T-helper 2 cell treated with Interferon-gamma antibody and Interleukin-4, amounts not matched to agents 5 μg/mL and 100 μg/mL, for 36 hours (primary cell): Measurements from ENCODE around the gene ABCD4.

ENCODE experiments used
- DNase-seq: peaks from one replicate; pipeline ENCODE4 v3.0.0; 2021; ENCODE audit warnings: low spot score
- H3K27ac Mint-ChIP-seq: one replicate; pipeline ENCODE4 v1.8.0; 2021; ENCODE audit warnings: mild to moderate bottlenecking, mixed read lengths
- H3K27me3 Mint-ChIP-seq: one replicate; pipeline ENCODE4 v1.8.0; 2021; ENCODE audit warnings: low read depth, mixed read lengths
- H3K36me3 Mint-ChIP-seq: one replicate; pipeline ENCODE4 v1.8.0; 2021; ENCODE audit warnings: low read depth, mixed read lengths
- H3K4me1 Mint-ChIP-seq: one replicate; pipeline ENCODE4 v1.8.0; 2021; ENCODE audit warnings: low read depth, mixed read lengths
- H3K4me3 Mint-ChIP-seq: one replicate; pipeline ENCODE4 v1.8.0; 2022; ENCODE audit warnings: mild to moderate bottlenecking, moderate library complexity, mixed read lengths
- H3K9me3 Mint-ChIP-seq: one replicate; pipeline ENCODE4 v1.8.0; 2021; ENCODE audit warnings: mixed read lengths

Gene ABCD4

DNA sequence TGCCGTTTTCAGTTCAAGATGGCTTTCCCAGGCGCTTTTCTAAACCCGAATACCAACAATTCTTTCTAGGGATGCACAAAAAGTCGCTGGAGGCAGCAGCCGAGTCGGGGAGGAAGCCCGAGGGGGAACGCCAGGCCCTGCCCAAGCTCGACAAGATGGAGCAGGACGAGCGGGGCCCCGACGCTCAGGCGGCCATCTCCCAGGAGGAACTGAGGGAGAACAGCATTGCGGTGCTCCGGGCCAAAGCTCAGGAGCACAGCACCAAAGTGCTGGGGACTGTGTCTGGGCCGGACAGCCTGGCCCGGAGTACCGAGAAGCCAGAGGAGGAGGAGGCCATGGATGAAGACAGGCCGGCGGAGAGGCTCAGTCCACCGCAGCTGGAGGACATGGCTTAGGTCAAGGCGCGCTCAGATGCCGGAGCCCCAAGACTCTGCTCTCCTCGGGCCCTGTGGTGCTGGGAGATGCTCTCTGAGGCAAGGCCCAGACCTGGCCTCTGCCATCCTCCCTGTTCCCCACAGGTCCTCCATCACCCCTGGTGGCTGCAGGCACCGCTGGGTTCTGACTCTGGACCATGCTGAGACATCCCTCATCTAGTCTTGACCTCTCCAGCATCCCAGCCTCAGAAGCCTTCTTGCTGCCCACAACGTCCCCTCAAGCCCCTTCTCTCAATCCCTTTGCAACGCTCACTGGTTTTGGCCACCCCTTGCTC is 42.1 kb downstream of the ABCD4 start:
- no peaks in the 10 kb centered on the region for H3K36me3 Mint-ChIP-seq
- no peak for DNase-seq
- H3K4me1 Mint-ChIP-seq = peaks cover 5% of the 10 kb centered on the region
- peaks cover 25% of the 10 kb centered on the region for H3K27me3 Mint-ChIP-seq
- no peak overlapping the region for H3K27ac Mint-ChIP-seq
- no peak overlapping the region for H3K4me3 Mint-ChIP-seq
- no peaks in the 10 kb centered on the region for H3K9me3 Mint-ChIP-seq

DNA sequence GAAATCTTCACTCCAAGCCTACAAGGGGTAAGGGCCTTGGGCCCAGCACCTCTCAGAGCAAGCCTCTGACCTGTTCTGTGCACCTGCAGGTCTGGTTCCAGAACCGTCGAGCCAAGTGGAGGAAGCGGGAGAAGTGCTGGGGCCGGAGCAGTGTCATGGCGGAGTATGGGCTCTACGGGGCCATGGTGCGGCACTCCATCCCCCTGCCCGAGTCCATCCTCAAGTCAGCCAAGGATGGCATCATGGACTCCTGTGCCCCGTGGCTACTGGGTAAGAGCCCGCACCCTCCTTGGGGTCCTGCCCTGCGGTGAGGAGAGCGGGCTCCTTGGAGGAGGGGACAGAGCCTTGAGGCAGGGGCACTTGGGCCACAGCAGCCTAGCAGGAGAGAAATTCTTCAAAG is 43.2 kb downstream of the ABCD4 start:
- H3K9me3 Mint-ChIP-seq = no peaks in the 10 kb centered on the region
- no peak for DNase-seq
- H3K4me1 Mint-ChIP-seq = peaks cover 5% of the 10 kb centered on the region
- no peak overlapping the region for H3K4me3 Mint-ChIP-seq
- H3K27ac Mint-ChIP-seq = no peak overlapping the region
- H3K36me3 Mint-ChIP-seq = no peaks in the 10 kb centered on the region
- H3K27me3 Mint-ChIP-seq = peaks cover 30% of the 10 kb centered on the region

DNA sequence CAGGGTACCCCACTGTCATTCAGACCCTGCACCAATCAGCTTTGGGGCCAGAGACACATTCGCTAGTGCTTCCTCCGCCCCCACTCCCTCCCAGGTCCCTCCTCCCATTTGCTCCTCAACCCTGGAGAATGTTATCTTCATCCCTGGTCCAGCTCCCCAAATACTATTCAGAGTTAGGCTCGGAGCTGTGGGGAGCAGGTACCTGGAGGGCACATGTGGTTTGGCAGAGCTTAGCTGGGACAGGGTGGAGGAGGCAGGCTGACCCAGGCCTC is 44.0 kb downstream of the ABCD4 start:
- DNase-seq = no peak
- no peak overlapping the region for H3K27ac Mint-ChIP-seq
- peaks cover 5% of the 10 kb centered on the region for H3K4me1 Mint-ChIP-seq
- H3K9me3 Mint-ChIP-seq = no peaks in the 10 kb centered on the region
- H3K27me3 Mint-ChIP-seq = peaks cover 32% of the 10 kb centered on the region
- H3K4me3 Mint-ChIP-seq = peak overlapping the region; percentile 42
- H3K36me3 Mint-ChIP-seq = no peaks in the 10 kb centered on the region

DNA sequence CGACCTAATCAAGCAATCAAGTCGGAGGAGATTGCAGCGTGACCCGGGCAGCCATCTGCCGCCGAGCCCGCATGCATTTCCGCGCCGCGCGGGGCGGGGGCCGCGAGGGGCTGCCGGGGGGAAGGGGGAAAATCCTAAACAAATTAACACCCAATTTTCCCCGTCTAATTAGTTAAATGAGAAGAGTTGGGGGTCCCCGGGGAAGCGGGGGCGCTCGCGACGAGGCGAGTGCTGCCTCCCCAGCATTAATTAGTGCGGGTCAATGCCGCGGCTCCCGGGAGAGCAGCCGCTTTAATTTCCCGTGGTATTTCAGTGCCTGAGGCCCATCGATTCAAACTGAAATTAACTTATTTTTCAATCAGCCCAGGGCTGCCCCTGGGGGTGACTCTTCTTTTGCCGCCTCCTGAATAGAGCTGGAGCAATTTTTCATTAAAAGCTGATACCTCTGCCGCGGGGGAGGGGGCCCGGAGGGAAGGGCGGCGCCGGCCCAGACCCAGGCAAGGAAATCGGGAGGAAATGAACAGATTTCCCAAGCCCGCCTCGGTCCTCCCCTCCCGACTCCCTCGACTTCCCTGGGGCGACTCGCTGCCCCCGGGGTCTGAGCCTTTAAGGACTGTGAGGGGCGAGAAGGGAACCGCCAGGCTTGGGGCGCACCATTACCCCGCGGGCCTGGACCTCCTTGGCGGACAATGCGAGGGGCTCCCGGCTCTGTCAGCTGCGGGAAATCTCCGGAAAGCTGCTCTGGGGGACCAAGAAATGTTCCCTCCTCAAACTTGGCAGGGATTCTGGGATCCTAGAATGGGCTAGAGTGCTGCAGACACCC is 44.6 kb downstream of the ABCD4 start:
- no peaks in the 10 kb centered on the region for H3K9me3 Mint-ChIP-seq

DNA sequence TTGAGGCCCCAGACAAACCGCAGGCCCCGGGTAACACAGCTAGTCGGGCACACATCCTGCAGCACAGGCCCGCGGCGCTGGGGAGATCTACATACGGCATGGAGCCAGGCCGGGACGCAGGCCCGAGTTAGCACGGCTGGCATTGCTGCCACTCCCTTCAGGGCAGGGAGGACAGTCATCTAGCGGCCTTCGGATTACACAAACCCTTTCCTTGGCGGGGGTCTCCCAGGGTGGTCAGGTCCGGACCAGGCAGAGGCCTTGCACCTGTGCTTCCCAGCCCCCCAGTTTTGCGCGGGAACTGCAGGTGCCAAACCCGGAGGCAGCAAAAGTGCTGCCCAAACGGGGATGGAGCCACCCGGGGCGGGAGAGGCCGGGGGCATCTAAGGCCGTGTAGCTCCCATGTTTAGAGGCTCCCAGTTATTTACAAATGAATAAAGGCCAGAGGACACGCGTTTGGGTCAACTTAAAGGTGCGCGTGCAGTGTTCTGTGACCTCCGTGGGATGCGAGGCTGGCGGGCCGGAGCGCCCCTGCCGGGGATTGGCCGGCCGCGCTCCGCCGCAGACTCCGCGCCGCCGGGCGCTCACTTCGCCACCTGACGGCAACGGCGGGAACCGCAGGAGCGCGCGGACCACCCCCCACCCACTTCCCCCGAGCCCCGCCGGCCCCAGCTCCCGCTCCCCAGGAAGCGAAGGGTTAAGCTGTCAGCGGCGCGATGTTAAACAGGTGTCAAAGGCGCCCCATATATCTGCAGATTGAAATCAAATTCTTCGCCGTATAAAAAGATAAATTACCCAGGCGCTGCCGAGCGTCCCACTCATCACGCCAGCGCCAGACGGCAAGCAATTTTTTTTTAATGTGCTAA is 45.4 kb downstream of the ABCD4 start:
- H3K9me3 Mint-ChIP-seq = no peaks in the 10 kb centered on the region
- peaks cover 5% of the 10 kb centered on the region for H3K4me1 Mint-ChIP-seq
- peak; percentile 53 for DNase-seq
- no peaks in the 10 kb centered on the region for H3K36me3 Mint-ChIP-seq
- H3K27ac Mint-ChIP-seq = peak overlapping the region; percentile 55
- H3K27me3 Mint-ChIP-seq = peaks cover 38% of the 10 kb centered on the region
- H3K4me3 Mint-ChIP-seq = peak overlapping the region; percentile 84

More for the DNA sequence above, 44.6 kb downstream of the ABCD4 start:
- peak overlapping the region; percentile 55 for H3K27ac Mint-ChIP-seq
- peaks cover 36% of the 10 kb centered on the region for H3K27me3 Mint-ChIP-seq
- H3K36me3 Mint-ChIP-seq = no peaks in the 10 kb centered on the region
- peaks cover 5% of the 10 kb centered on the region for H3K4me1 Mint-ChIP-seq
- no peak for DNase-seq
- H3K4me3 Mint-ChIP-seq = peak overlapping the region; percentile 84

DNA sequence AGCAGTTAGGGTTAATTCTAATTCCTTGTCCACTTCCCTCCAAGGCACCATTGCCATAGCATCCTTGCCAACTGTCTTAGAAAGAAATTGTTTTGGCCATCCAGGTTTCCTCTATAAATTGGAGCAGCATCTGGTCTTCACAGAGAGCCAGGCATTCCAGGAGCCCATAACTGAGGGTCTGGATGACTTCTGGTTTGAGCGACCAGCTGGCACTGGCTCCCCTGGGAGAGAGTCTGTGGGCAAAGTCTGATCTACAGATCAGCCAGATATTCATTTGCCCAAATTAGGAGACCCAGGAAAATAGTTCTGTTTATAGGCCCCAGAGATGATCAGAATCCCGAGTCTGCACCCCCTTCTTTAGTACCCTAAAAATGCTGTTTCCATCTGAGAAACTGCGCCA is 47.5 kb downstream of the ABCD4 start:
- Mint-ChIP-seq H3K27ac (no peak overlapping the region), H3K4me3 (no peak overlapping the region), H3K4me1 (peaks cover 11% of the 10 kb centered on the region), H3K36me3 (no peaks in the 10 kb centered on the region), H3K9me3 (no peaks in the 10 kb centered on the region), H3K27me3 (peaks cover 46% of the 10 kb centered on the region)
- DNase-seq = no peak

DNA sequence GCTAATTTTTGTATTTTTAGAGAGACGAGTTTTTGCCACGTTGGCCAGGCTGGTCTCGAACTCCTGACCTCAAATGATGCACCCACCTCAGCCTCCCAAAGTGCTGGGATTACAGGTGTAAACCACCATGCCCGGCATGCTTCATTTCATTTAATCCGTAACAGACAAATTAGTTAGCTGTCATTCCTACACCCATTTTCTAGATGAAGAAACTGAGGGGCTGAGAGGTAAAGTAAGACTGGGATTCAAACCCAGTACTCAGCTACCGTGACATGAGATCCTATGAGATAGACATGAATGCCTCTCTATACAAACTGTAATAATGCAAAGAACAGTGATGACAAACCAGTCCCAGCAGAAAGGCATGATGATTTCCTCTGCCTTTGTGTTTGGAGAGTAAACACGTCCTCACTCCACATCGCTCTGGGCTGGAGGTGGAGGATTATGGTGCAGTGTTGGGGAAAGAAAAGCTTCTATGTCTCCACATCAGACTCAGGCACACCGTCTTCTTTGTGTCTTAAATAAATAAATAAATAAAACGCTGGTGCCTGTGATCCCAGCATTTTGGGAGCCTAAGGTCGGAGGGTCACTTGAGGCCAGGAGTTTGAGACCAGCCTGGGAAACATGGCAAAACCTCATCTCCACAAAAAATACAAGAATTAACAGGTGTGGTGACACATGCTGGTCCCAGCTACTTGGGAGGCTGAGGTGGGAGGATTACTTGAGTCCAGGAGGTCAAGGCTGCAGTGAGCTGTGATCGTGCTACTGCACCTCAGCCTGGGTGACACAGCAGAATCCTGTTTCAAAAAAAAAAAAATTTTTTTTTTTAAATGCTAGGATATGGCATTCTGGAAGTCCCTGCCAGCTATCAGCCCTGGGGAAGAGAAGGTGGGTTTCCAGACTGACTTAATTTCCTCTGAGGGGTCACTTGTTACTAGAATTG is 53.0 kb downstream of the ABCD4 start:
- H3K27ac Mint-ChIP-seq = no peak overlapping the region
- no peaks in the 10 kb centered on the region for H3K9me3 Mint-ChIP-seq
- H3K36me3 Mint-ChIP-seq = no peaks in the 10 kb centered on the region
- H3K27me3 Mint-ChIP-seq = peaks cover 53% of the 10 kb centered on the region
- H3K4me3 Mint-ChIP-seq = no peak overlapping the region
- no peak for DNase-seq
- peaks cover 6% of the 10 kb centered on the region for H3K4me1 Mint-ChIP-seq

DNA sequence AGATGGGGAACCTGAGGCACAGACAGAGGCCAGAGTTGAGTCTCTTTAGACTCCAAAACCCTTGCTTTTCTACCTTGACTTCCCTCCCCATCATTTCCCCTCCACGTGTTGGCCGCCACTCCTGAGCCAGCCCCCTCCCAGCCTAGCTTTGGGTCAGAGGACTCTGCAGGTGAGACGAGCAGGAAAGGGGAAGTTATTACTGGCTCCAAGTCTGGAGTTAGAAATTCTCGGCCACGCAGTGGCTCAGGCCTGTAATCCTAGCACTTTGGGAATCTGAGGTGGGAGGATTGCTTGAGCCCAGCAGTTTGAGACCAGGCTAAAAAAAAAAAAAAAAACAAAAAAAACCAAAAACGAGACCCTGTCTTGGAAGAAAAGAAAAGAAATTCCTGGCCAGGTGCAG is 54.7 kb downstream of the ABCD4 start:
- peaks cover 62% of the 10 kb centered on the region for H3K27me3 Mint-ChIP-seq
- no peak overlapping the region for H3K27ac Mint-ChIP-seq
- H3K36me3 Mint-ChIP-seq = no peaks in the 10 kb centered on the region
- H3K9me3 Mint-ChIP-seq = no peaks in the 10 kb centered on the region
- DNase-seq = no peak
- H3K4me1 Mint-ChIP-seq = peaks cover 6% of the 10 kb centered on the region
- no peak overlapping the region for H3K4me3 Mint-ChIP-seq

DNA sequence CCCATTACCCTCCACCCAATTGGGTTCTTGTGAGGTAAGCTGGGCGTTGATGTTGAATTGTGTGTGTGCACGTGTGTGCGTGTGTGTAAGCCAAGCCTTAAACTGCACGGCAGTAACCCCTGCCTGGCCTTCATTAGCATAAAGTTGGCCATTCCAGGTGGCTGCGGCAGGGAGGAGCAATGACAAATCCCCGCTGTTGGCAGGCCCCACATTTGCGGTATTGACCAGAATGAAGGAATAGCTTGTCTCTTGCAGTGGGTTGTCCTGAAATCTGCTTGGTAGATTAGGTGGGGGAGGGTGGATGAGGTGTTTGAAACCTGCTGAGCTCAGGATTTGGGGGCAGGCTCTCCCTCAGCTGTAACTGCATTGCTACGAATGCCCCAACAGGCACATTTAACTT is 56.2 kb downstream of the ABCD4 start:
- Mint-ChIP-seq H3K4me1 (peaks cover 11% of the 10 kb centered on the region), H3K9me3 (no peaks in the 10 kb centered on the region), H3K27me3 (peaks cover 72% of the 10 kb centered on the region), H3K4me3 (no peak overlapping the region), H3K27ac (no peak overlapping the region), H3K36me3 (peaks cover 2% of the 10 kb centered on the region)
- no peak for DNase-seq

DNA sequence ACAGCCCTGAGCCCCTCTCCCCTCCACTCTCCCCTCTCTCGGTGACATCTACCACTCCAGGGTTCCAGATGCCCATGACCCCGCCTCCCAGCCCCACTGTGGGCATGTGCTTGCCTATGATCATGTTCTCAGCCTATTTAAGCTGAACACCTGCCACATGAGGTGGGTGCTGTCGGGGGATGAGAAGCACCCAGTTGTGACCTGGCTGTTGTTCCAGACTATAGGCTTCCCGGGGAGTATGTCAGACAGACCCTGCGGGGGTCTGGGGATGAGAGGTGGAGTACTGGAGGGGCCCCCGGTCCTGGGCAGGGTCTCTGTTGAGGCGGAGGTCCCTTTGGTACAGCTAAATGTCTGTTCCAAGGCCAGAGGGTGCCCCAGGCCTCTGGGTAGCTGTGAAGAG is 57.4 kb downstream of the ABCD4 start:
- Mint-ChIP-seq H3K9me3 (no peaks in the 10 kb centered on the region), H3K27me3 (peaks cover 78% of the 10 kb centered on the region), H3K27ac (no peak overlapping the region), H3K4me3 (no peak overlapping the region), H3K36me3 (peaks cover 2% of the 10 kb centered on the region), H3K4me1 (peaks cover 10% of the 10 kb centered on the region)
- no peak for DNase-seq

DNA sequence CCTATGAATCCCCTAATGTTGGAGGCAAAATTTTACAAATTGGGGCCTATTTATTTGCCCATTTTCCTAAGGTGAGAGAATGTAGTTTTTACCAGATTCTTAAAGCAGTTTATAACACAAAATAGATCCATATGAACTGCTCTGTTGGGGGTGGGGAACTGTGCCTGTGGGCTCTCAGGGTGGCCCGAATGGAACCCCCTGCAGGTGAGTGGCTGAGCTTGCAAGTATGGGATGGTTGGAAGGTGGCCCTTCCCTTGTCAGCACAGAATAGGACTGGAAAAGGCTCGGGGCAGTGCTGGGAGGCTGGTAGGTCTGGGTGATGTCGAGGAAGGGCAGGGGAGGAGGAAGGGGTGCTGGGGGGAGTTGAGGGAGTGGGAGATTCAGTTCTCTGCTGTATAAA is 58.6 kb downstream of the ABCD4 start:
- Mint-ChIP-seq H3K9me3 (no peaks in the 10 kb centered on the region), H3K4me1 (peaks cover 10% of the 10 kb centered on the region), H3K27ac (no peak overlapping the region), H3K4me3 (no peak overlapping the region), H3K27me3 (peaks cover 80% of the 10 kb centered on the region), H3K36me3 (peaks cover 2% of the 10 kb centered on the region)
- no peak for DNase-seq

DNA sequence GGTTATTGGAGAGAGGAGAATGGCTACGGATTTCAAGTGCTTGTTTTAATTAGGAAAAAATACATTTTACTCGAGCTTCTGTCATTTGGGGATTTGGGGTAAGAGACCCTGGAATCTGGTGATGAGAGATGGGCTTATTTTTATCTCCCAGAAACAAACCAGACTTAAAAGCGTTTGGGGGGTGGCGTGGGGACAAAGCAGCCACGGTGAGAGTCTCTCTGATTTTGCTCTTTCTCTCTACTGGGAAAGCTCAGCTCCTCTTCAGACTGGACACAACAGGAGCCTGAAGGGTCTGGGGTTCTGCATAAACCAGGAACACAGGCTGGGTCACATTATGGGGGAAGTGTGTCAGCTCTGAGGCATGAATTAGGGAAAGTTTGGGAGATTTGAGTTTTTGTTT is 59.7 kb downstream of the ABCD4 start:
- no peak for DNase-seq
- Mint-ChIP-seq H3K4me1 (peaks cover 10% of the 10 kb centered on the region), H3K4me3 (no peak overlapping the region), H3K27ac (no peak overlapping the region), H3K9me3 (no peaks in the 10 kb centered on the region), H3K27me3 (peaks cover 84% of the 10 kb centered on the region), H3K36me3 (peaks cover 2% of the 10 kb centered on the region)

DNA sequence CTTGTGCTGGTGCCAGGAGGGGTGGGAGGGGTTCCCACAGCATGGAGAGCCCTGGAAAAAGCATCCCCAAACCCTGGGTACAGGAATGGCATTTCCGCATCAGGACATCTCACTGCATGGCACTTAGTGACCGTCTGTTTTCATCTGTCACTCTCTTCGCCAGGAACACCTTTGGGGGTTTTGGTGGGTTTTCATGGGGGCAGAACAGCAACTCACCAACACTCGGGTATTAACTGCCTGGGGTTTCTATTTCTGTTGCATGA is 60.0 kb downstream of the ABCD4 start:
- Mint-ChIP-seq H3K4me3 (no peak overlapping the region), H3K36me3 (peaks cover 2% of the 10 kb centered on the region), H3K27ac (no peak overlapping the region), H3K27me3 (peaks cover 87% of the 10 kb centered on the region), H3K4me1 (peaks cover 10% of the 10 kb centered on the region), H3K9me3 (no peaks in the 10 kb centered on the region)
- DNase-seq = no peak
